Activated naive CD8-positive, alpha-beta T cell treated with anti-CD3 and anti-CD28 coated beads, Interleukin-2, amount 50 U/mL, for 24 hours (primary cell): Measurements from ENCODE around the gene BICRAL.
A peak's percentile ranks its signal among the peaks of the same experiment; 100 is the strongest.
"Not testable (repeated sequence)": the region's sequence is repeated elsewhere in the genome, so short reads cannot be mapped to it uniquely, and the experiment has no call there.

Source experiments
- ATAC-seq: fragments of 150-1000 bp; cut with Tn5 transposase; one replicate; pipeline ENCODE4 v1.10.0; 2021
- DNase-seq: peaks from one replicate; pipeline ENCODE4 v3.0.0; 2021
- H3K27ac Mint-ChIP-seq: one replicate; pipeline ENCODE4 v1.8.0; 2021; ENCODE audit warnings: mild to moderate bottlenecking, mixed read lengths
- H3K27me3 Mint-ChIP-seq: one replicate; pipeline ENCODE4 v1.8.0; 2021; ENCODE audit warnings: mixed read lengths
- H3K36me3 Mint-ChIP-seq: one replicate; pipeline ENCODE4 v1.8.0; 2021; ENCODE audit warnings: low read depth, mixed read lengths
- H3K4me1 Mint-ChIP-seq: one replicate; pipeline ENCODE4 v1.8.0; 2021; ENCODE audit warnings: mixed read lengths
- H3K4me3 Mint-ChIP-seq: one replicate; pipeline ENCODE4 v1.8.0; 2021; ENCODE audit warnings: mild to moderate bottlenecking, moderate library complexity, mixed read lengths
- H3K9me3 Mint-ChIP-seq: one replicate; pipeline ENCODE4 v1.8.0; 2021; ENCODE audit warnings: mixed read lengths

The BICRAL gene

GRCh38 chr6:42779521-42779920 lies 2.3 kb upstream of the BICRAL start:
- H3K27ac Mint-ChIP-seq: no peak overlapping the region
- peaks cover 48% of the 10 kb centered on the region for H3K4me1 Mint-ChIP-seq
- no peak overlapping the region for H3K4me3 Mint-ChIP-seq
- H3K27me3 Mint-ChIP-seq: no peaks in the 10 kb centered on the region
- no peaks in the 10 kb centered on the region for H3K9me3 Mint-ChIP-seq
- H3K36me3 Mint-ChIP-seq: peaks cover 8% of the 10 kb centered on the region
- DNase-seq (no peak), ATAC-seq (no peak)

GRCh38 chr6:42781546-42781795 lies 381 bp upstream of the BICRAL start:
- peaks cover 16% of the 10 kb centered on the region for H3K36me3 Mint-ChIP-seq
- peaks cover 33% of the 10 kb centered on the region for H3K4me1 Mint-ChIP-seq
- H3K4me3 Mint-ChIP-seq: peak overlapping the region; percentile 94
- ATAC-seq: no peak
- peak overlapping the region; percentile 100 for H3K27ac Mint-ChIP-seq
- no peaks in the 10 kb centered on the region for H3K9me3 Mint-ChIP-seq
- DNase-seq: no peak
- no peaks in the 10 kb centered on the region for H3K27me3 Mint-ChIP-seq

- Mint-ChIP-seq H3K4me1 (peaks cover 20% of the 10 kb centered on the region), H3K27me3 (no peaks in the 10 kb centered on the region), H3K9me3 (no peaks in the 10 kb centered on the region), H3K36me3 (peaks cover 16% of the 10 kb centered on the region), H3K4me3 (peak overlapping the region; percentile 94), H3K27ac (peak overlapping the region; percentile 100)
- peak; percentile 74 for DNase-seq
- ATAC-seq: peak; percentile 58
Measured at GRCh38 chr6:42782689-42783176, 881 bp downstream of the BICRAL start.

GRCh38 chr6:42783177-42783875 lies 1.5 kb downstream of the BICRAL start:
- Mint-ChIP-seq H3K4me1 (peaks cover 16% of the 10 kb centered on the region), H3K27me3 (no peaks in the 10 kb centered on the region), H3K9me3 (no peaks in the 10 kb centered on the region), H3K4me3 (peak overlapping the region; percentile 95), H3K27ac (peak overlapping the region; percentile 99), H3K36me3 (peaks cover 16% of the 10 kb centered on the region)
- DNase-seq: peak; percentile 76
- peak; percentile 33 for ATAC-seq

- H3K9me3 Mint-ChIP-seq: no peaks in the 10 kb centered on the region
- DNase-seq (no peak), ATAC-seq (no peak)
- H3K4me3 Mint-ChIP-seq: peak overlapping the region; percentile 95
- H3K27ac Mint-ChIP-seq: peak overlapping the region; percentile 99
- peaks cover 18% of the 10 kb centered on the region for H3K36me3 Mint-ChIP-seq
- peaks cover 13% of the 10 kb centered on the region for H3K4me1 Mint-ChIP-seq
- no peaks in the 10 kb centered on the region for H3K27me3 Mint-ChIP-seq
Measured at GRCh38 chr6:42783876-42784642, 2.2 kb downstream of the BICRAL start.

GRCh38 chr6:42784717-42785498 lies 3.1 kb downstream of the BICRAL start:
- ATAC-seq (no peak), DNase-seq (no peak)
- Mint-ChIP-seq H3K4me3 (peak overlapping the region; percentile 95), H3K4me1 (peaks cover 17% of the 10 kb centered on the region), H3K36me3 (peaks cover 19% of the 10 kb centered on the region), H3K27ac (peak overlapping the region; percentile 99), H3K27me3 (no peaks in the 10 kb centered on the region), H3K9me3 (no peaks in the 10 kb centered on the region)

GRCh38 chr6:42786525-42786985 lies 4.7 kb downstream of the BICRAL start:
- ATAC-seq (no peak), DNase-seq (no peak)
- Mint-ChIP-seq H3K4me1 (peaks cover 19% of the 10 kb centered on the region), H3K27ac (no peak overlapping the region), H3K4me3 (no peak overlapping the region), H3K27me3 (no peaks in the 10 kb centered on the region), H3K9me3 (no peaks in the 10 kb centered on the region), H3K36me3 (peaks cover 19% of the 10 kb centered on the region)

GRCh38 chr6:42787063-42787472 lies 5.2 kb downstream of the BICRAL start:
- Mint-ChIP-seq H3K27me3 (no peaks in the 10 kb centered on the region), H3K9me3 (no peaks in the 10 kb centered on the region), H3K4me1 (peaks cover 21% of the 10 kb centered on the region), H3K36me3 (peaks cover 19% of the 10 kb centered on the region), H3K4me3 (no peak overlapping the region), H3K27ac (no peak overlapping the region)
- DNase-seq (no peak), ATAC-seq (no peak)

- H3K36me3 Mint-ChIP-seq: peaks cover 19% of the 10 kb centered on the region
- no peak for DNase-seq
- no peak for ATAC-seq
- H3K9me3 Mint-ChIP-seq: no peaks in the 10 kb centered on the region
- peaks cover 23% of the 10 kb centered on the region for H3K4me1 Mint-ChIP-seq
- H3K27me3 Mint-ChIP-seq: no peaks in the 10 kb centered on the region
- no peak overlapping the region for H3K4me3 Mint-ChIP-seq
- H3K27ac Mint-ChIP-seq: no peak overlapping the region
Measured at GRCh38 chr6:42788671-42789070, 6.8 kb downstream of the BICRAL start.

- ATAC-seq (peak; percentile 61), DNase-seq (no peak)
- Mint-ChIP-seq H3K4me3 (no peak overlapping the region), H3K9me3 (no peaks in the 10 kb centered on the region), H3K27me3 (no peaks in the 10 kb centered on the region), H3K4me1 (peaks cover 23% of the 10 kb centered on the region), H3K27ac (peak overlapping the region; percentile 19), H3K36me3 (peaks cover 6% of the 10 kb centered on the region)
Measured at GRCh38 chr6:42790549-42791181, 8.8 kb downstream of the BICRAL start.

GRCh38 chr6:42791706-42792320 lies 10.0 kb downstream of the BICRAL start:
- Mint-ChIP-seq H3K27me3 (no peaks in the 10 kb centered on the region), H3K4me3 (no peak overlapping the region), H3K4me1 (peaks cover 31% of the 10 kb centered on the region), H3K36me3 (peaks cover 6% of the 10 kb centered on the region), H3K27ac (no peak overlapping the region), H3K9me3 (no peaks in the 10 kb centered on the region)
- ATAC-seq (peak; percentile 30), DNase-seq (no peak)

- peaks cover 19% of the 10 kb centered on the region for H3K4me1 Mint-ChIP-seq
- no peak overlapping the region for H3K4me3 Mint-ChIP-seq
- no peaks in the 10 kb centered on the region for H3K27me3 Mint-ChIP-seq
- no peaks in the 10 kb centered on the region for H3K9me3 Mint-ChIP-seq
- H3K36me3 Mint-ChIP-seq: peaks cover 2% of the 10 kb centered on the region
- H3K27ac Mint-ChIP-seq: no peak overlapping the region
- ATAC-seq (no peak), DNase-seq (no peak)
Measured at GRCh38 chr6:42795651-42796050, 13.8 kb downstream of the BICRAL start.

GRCh38 chr6:42796171-42796570 lies 14.3 kb downstream of the BICRAL start:
- Mint-ChIP-seq H3K27ac (no peak overlapping the region), H3K9me3 (no peaks in the 10 kb centered on the region), H3K4me1 (peaks cover 14% of the 10 kb centered on the region), H3K36me3 (peaks cover 2% of the 10 kb centered on the region), H3K27me3 (no peaks in the 10 kb centered on the region), H3K4me3 (no peak overlapping the region)
- no peak for ATAC-seq
- no peak for DNase-seq

GRCh38 chr6:42797696-42798095 lies 15.8 kb downstream of the BICRAL start:
- H3K4me1 Mint-ChIP-seq: peaks cover 10% of the 10 kb centered on the region
- H3K36me3 Mint-ChIP-seq, H3K9me3 Mint-ChIP-seq, H3K27ac Mint-ChIP-seq, H3K4me3 Mint-ChIP-seq, ATAC-seq, H3K27me3 Mint-ChIP-seq, DNase-seq: not testable (repeated sequence)
